A549 (cell line): ENCODE results near the gene CHID1. TPM values are rescaled to one million over a fixed set of nuclear protein-coding genes. Genes with fewer than 3 reads are reported as not detected.

Experiments
- ATAC-seq, 2 experiments: fragments of 200-7000 bp in 1 of 2; fragments of >200 bp in 1 of 2; cut with Nextera tagmentation in 1 of 2; cut with Tn5 transposase in 1 of 2; 3 replicates each; pipeline versions ENCODE4 v1.8.0 to v1.9.1; 2018 to 2020; ENCODE audit warnings: mild to moderate bottlenecking in 1 of 2, moderate library complexity in 1 of 2
- CTCF ChIA-PET: fragments of 300-600 bp; sonication (Branson Sonifier 250); formaldehyde crosslinking; extraction: SDS; loops from one replicate; lab custom pipeline; 2021; ENCODE audit warnings: antibody characterized with exemption, inconsistent platforms; lab: Yijun Ruan, JAX
- POLR2A ChIA-PET: fragments of 350-600 bp; formaldehyde crosslinking; extraction: SDS; loops from one replicate; lab custom pipeline; 2021; ENCODE audit warnings: antibody characterized with exemption, inconsistent platforms; lab: Yijun Ruan, JAX
- DNase-seq, 2 experiments: peaks; one replicate each; pipeline versions ENCODE4 v3.0.0 to v3.0.0-alpha.2; 2011 to 2016; ENCODE audit warnings: low read depth in 1 of 2, low spot score in 1 of 2
- FAIRE-seq: peaks from 2 replicates; lab custom pipeline; 2011; peaks lifted over from hg19 to GRCh38; lab: Jason Lieb, UNC
- H3K27ac ChIP-seq, 2 experiments: fragments of >200 bp; sonication (Bioruptor Twin); formaldehyde crosslinking; 3 replicates each; pipeline ENCODE4 v1.5.1; 2016 to 2017
- H3K4me1 ChIP-seq: fragments of >200 bp; sonication (Bioruptor Twin); formaldehyde crosslinking; 3 replicates; pipeline ENCODE4 v1.6.1; 2016
- H3K4me2 ChIP-seq: fragments of >200 bp; sonication (Bioruptor Twin); formaldehyde crosslinking; 3 replicates; pipeline ENCODE4 v1.6.1; 2016
- H3K4me3 ChIP-seq: fragments of >200 bp; sonication (Bioruptor Twin); formaldehyde crosslinking; 3 replicates; pipeline ENCODE4 v1.5.1; 2016
- H3K9me3 ChIP-seq: fragments of >200 bp; sonication (Bioruptor Twin); formaldehyde crosslinking; 3 replicates; pipeline ENCODE4 v1.6.1; 2016
- CBX2 ChIP-seq: fragments of 200-600 bp; sonication (generic); IDR thresholded peaks from 2 replicates; pipeline ENCODE4 v1.6.1; 2016; ENCODE audit warnings: low read depth, mild to moderate bottlenecking, borderline replicate concordance
- CEBPB ChIP-seq, 2 experiments: fragments of >200 bp in 1 of 2; sonication (Bioruptor Twin) in 1 of 2; formaldehyde crosslinking in 1 of 2; IDR thresholded peaks; 2 replicates each; pipeline ENCODE4 v1.6.1; 2012 to 2016
- CHD4 ChIP-seq: fragments of 200-600 bp; sonication (generic); IDR thresholded peaks from 2 replicates; pipeline ENCODE4 v1.6.1; 2016; ENCODE audit warnings: antibody characterized with exemption, mild to moderate bottlenecking, borderline replicate concordance
- CTCF ChIP-seq: fragments of >200 bp; sonication (Bioruptor Twin); formaldehyde crosslinking; IDR thresholded peaks from 3 replicates; pipeline ENCODE4 v1.5.1; 2016
- ELK1 ChIP-seq: fragments of 150-350 bp; IDR thresholded peaks from 2 replicates; pipeline ENCODE4 v1.6.1; 2014; ENCODE audit warnings: low read depth, mild to moderate bottlenecking, low read length
- FOSL2 ChIP-seq, 2 experiments: fragments of 450-650 bp in 1 of 2; fragments of >200 bp in 1 of 2; sonication (Bioruptor Twin) in 1 of 2; formaldehyde crosslinking; IDR thresholded peaks; 2 replicates each; pipeline versions ENCODE4 v1.5.0 to v1.6.1; 2016 to 2020; ENCODE audit warnings: mild to moderate bottlenecking in 1 of 2, moderate library complexity in 1 of 2
- GATA3 ChIP-seq: IDR thresholded peaks from 2 replicates; pipeline ENCODE4 v1.6.1; 2012; ENCODE audit warnings: borderline replicate concordance
- HMGXB4 ChIP-seq: fragments of 250-450 bp; sonication (Bioruptor Pico); IDR thresholded peaks from 2 replicates; pipeline ENCODE4 v1.5.0; 2021; ENCODE audit warnings: mild to moderate bottlenecking, moderate library complexity, borderline replicate concordance
- JUN ChIP-seq, 2 experiments: fragments of >200 bp; sonication (Bioruptor Twin); formaldehyde crosslinking; IDR thresholded peaks; 2 replicates in 1 of 2; 3 replicates in 1 of 2; pipeline ENCODE4 v1.6.1; 2016 to 2017
- JUNB ChIP-seq: fragments of >200 bp; sonication (Bioruptor Twin); formaldehyde crosslinking; IDR thresholded peaks from 2 replicates; pipeline ENCODE4 v1.6.1; 2016
- KDM5A ChIP-seq: fragments of 200-600 bp; sonication (generic); IDR thresholded peaks from 2 replicates; pipeline ENCODE4 v1.6.1; 2016; ENCODE audit warnings: antibody characterized with exemption, mild to moderate bottlenecking
- MAX ChIP-seq: IDR thresholded peaks from 2 replicates; pipeline ENCODE4 v1.6.1; 2012
- MAZ ChIP-seq: fragments of 150-350 bp; IDR thresholded peaks from 2 replicates; pipeline ENCODE4 v1.6.1; 2014; ENCODE audit warnings: antibody characterized with exemption, low read depth, low read length, borderline replicate concordance
- NPAS2 ChIP-seq: fragments of 250-450 bp; sonication (Bioruptor Pico); IDR thresholded peaks from 2 replicates; pipeline ENCODE4 v1.8.0; 2022; ENCODE audit warnings: mild to moderate bottlenecking, moderate library complexity, borderline replicate concordance
- NR3C1 ChIP-seq: fragments of >200 bp; sonication (Bioruptor Twin); formaldehyde crosslinking; IDR thresholded peaks from 3 replicates; pipeline ENCODE4 v1.6.1; 2017
- TFCP2L1 ChIP-seq: fragments of 250-450 bp; sonication (Bioruptor Pico); IDR thresholded peaks from 2 replicates; pipeline ENCODE4 v1.5.0; 2021; ENCODE audit warnings: mild to moderate bottlenecking
- USF2 ChIP-seq: fragments of 450-650 bp; IDR thresholded peaks from 2 replicates; pipeline ENCODE4 v1.6.1; 2014; ENCODE audit warnings: antibody characterized with exemption
- ZNF302 ChIP-seq: fragments of 250-450 bp; sonication (Bioruptor Pico); IDR thresholded peaks from 2 replicates; pipeline ENCODE4 v1.9.0; 2021; ENCODE audit warnings: inconsistent platforms, mild to moderate bottlenecking, moderate library complexity
- WGBS: methylation state at CpG from one replicate; pipeline ENCODE4 v1.1.6; 2017; ENCODE audit errors: missing lambda C conversion rate; 5-methylcytosine and 5-hydroxymethylcytosine counted together
- polyA plus RNA-seq, 4 experiments: library from polyadenylated mRNA; depleted of rRNA in 3 of 4; stranded (reverse); fragments of >200 nt; fragmentation: RNase III in 1 of 4; extraction: RNeasy Plus Mini Kit Qiagen cat#74134 plus additional on column Dnase treatment in 1 of 4; gene quantifications; 2 replicates in 3 of 4; 3 replicates in 1 of 4; pipeline ENCODE4 v1.2.3, GENCODE V29; 2011 to 2017

The CHID1 gene
- polyA plus RNA-seq, 2 of the 4 experiments (the other 2 are of a cell fraction): 53.8 to 70.6 TPM

- POLR2A ChIA-PET: interaction anchor here (1.5 kb wide), 1 partner anchor 10 kb away, joined by 7 read pairs; no protein-coding TSS in a partner anchor
- Histone ChIP-seq H3K27ac (no peak overlapping the region), H3K4me1 (peaks cover 63% of the 10 kb centered on the region), H3K4me3 (no peak overlapping the region), H3K4me2 (no peak overlapping the region), H3K9me3 (no peaks in the 10 kb centered on the region)
- no peak for FAIRE-seq
- ATAC-seq: no peak
- TF ChIP-seq CHD4 (no peak), NPAS2 (CRISPR knock-in tag) (no peak), JUN (IDR thresholded peaks at IDR 0.05) (no peak), USF2 (no peak), KDM5A (no peak), CEBPB (IDR thresholded peaks at IDR 0.05) (no peak), TFCP2L1 (CRISPR knock-in tag) (no peak), MAZ (no peak), GATA3 (no peak), MAX (no peak), JUNB (no peak), FOSL2 (IDR thresholded peaks at IDR 0.05) (no peak), FOSL2 (CRISPR knock-in tag; IDR thresholded peaks at IDR 0.05) (no peak)
- WGBS: 95% methylated on average over 87 of the region's 97 CpGs
- no peak for DNase-seq
- CTCF ChIA-PET: interaction anchor here (1.5 to 5.4 kb wide), 4 partner anchors 11 to 201 kb away, joined by 9 to 40 read pairs (median 28); no protein-coding TSS in a partner anchor
Observed at GRCh38 chr11:849951-850774, 60.4 kb downstream of the CHID1 start.

GRCh38 chr11:849104-849824 is 61.3 kb downstream of the CHID1 start:
- 95% methylated on average over 28 of the region's 71 CpGs for WGBS
- CTCF ChIA-PET: interaction anchor here (0.6 to 5.4 kb wide), 16 partner anchors 7 to 659 kb away, joined by 3 to 40 read pairs (median 4); no protein-coding TSS in a partner anchor
- TF ChIP-seq ELK1: no peak
- no peak for TF ChIP-seq CBX2
- TF ChIP-seq GATA3: no peak
- TF ChIP-seq FOSL2 (IDR thresholded peaks at IDR 0.05): no peak
- no peak for TF ChIP-seq FOSL2 (CRISPR knock-in tag; IDR thresholded peaks at IDR 0.05)
- no peak for TF ChIP-seq NR3C1
- no peak for TF ChIP-seq HMGXB4 (CRISPR knock-in tag)
- TF ChIP-seq NPAS2 (CRISPR knock-in tag): no peak
- TF ChIP-seq ZNF302 (CRISPR knock-in tag): no peak
- no peak for TF ChIP-seq CTCF
- no peak for TF ChIP-seq MAX
- TF ChIP-seq, all 56 proteins: peak for 0
- no peak for FAIRE-seq
- Histone ChIP-seq H3K27ac (no peak overlapping the region; a peak in 1 of 6 replicates), H3K4me3 (no peak overlapping the region), H3K4me2 (no peak overlapping the region), H3K4me1 (peaks cover 67% of the 10 kb centered on the region), H3K9me3 (no peaks in the 10 kb centered on the region)
- DNase-seq: no peak
- no peak for ATAC-seq
- POLR2A ChIA-PET: no interaction called here
